NCI-H1694 treated with DMSO at 0.1 percent for 48 hours (cell line): ENCODE results near the gene COL6A5.
"Not testable (repeated sequence)": the region's sequence is repeated elsewhere in the genome, so short reads cannot be mapped to it uniquely, and the experiment has no call there.

ENCODE experiments used
- DNase-seq: peaks from one replicate; lab custom pipeline; 2025; lab: John Stamatoyannopoulos, UW

The COL6A5 gene

GRCh38 chr3:130389743-130390478 is 44.4 kb downstream of the COL6A5 start:
- no peak for DNase-seq

DNA sequence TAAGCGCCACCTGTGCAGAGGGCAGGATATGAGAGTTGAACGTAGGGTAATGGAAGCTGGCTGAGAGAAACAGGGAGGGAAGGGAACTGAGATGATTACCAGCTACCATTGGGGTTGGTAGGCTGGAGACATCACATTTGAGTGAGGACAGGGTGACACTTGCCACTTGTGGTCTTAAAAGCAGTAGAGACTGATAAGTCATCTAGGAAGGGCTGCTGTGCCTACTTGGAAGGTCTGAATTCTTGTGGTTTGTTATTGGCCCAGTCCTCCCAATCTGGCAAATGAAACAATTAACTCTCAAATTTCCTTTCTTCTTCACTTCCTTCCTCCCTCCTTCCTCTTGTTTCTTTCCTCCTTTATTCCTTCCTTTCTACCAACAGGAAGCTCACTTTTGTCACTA is 46.8 kb downstream of the COL6A5 start:
- no peak for DNase-seq

GRCh38 chr3:130393594-130393993 is 48.1 kb downstream of the COL6A5 start:
- no peak for DNase-seq

DNA sequence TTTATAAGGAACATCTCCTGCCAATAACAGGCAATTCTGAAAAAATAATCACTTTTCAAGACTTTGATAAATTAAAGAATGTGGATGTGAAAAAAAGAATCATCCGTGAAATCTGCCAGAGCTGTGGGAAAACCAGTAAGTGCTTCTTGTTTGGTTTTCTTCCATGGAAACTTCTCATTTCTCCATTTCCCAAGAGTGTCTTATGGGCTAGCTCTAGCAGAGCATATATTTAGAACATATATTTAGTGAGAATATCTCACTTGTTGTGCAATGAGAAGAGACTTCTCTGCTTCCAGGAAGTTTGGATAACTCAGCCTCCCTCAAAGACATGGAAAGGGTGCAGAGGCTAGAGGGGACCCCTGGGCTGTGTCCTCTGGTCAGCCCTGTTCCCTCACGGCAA is 49.9 kb downstream of the COL6A5 start:
- no peak for DNase-seq

DNA sequence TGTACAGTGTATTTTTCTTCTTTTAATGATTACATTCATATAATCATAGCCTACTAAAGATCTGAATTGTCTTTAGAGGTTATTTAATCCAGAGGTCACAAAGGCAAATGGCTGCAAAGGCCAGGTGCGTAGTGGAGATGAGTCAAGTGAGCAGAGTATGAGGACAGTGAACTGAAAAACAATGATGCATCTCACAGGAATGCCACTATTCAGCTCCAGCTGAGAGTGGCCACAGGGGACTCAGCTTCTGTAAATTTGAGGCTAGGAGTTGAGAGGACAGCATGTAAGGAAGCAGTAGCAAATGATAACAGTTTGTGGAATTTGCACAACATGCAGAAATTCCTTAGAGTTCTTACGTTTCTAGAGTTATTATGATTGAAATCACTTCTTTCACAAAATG is 50.4 kb downstream of the COL6A5 start:
- no peak for DNase-seq

- DNase-seq, result no peak
Measured at GRCh38 chr3:130404401-130404800, 58.9 kb downstream of the COL6A5 start.

GRCh38 chr3:130405956-130406355 is 60.5 kb downstream of the COL6A5 start:
- no peak for DNase-seq

DNA sequence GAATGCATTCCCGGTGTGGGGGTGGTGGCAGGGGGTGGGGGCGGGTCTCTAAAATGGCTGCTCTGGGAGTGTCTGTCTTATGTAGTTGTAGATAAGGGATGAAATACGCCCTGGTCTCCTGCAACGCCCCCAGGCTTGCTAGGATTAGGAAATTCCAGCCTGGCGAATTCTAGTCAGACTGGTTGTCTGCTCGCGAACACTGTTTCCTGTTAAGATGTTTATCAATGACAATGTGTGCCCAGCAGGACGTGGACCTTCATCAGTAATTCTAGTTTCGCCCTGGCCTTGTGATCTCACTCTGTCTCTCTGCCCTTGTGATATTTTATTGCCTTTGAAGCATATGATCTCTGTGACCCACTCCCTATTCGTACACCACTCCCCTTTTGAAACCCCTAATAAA is 62.8 kb downstream of the COL6A5 start:
- not testable (repeated sequence) for DNase-seq

DNA sequence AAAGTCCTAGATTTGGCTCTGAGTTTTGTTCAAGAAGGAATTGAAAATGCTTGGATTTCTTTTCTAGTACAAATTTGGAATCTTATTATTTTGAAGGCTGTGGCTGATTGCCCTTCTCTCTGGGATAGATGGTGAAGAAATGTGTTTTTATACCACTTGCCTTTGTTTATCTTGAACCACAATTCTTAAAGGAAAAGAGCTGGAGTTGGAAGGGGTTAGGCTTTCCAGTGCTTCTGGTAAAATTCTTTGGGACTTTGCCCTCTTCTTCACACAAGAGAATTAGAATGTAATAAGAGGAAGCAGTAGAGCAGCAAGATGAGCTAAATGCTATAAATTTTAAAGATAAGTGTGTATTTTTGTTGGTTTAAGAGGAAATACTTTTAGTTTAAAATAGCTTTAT is 65.8 kb downstream of the COL6A5 start:
- no peak for DNase-seq

- no peak for DNase-seq
Measured at GRCh38 chr3:130412991-130413560, 67.6 kb downstream of the COL6A5 start.

GRCh38 chr3:130414457-130414856 is 69.0 kb downstream of the COL6A5 start:
- DNase-seq, result no peak

- no peak for DNase-seq
Measured at GRCh38 chr3:130420466-130420865, 75.0 kb downstream of the COL6A5 start.

DNA sequence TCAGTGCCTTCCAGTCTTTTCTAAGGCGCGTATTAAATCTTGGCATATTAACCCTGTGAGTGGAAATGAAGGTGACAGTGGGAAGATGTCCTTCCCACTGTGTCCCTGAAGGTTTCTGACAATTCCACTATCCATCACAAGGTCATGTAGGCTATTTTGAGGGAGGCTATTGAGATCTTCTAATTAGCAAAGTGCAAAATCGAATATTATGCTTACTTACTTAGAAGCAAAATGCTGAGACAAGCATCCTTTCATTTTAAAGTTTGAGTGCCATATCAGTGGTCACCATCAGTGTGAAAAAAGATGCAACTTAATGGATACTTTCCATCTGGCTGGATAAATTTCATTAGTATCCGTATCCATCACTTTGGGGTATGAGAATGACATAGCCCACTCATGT is 77.6 kb downstream of the COL6A5 start:
- DNase-seq, result no peak

GRCh38 chr3:130424837-130425236 is 79.4 kb downstream of the COL6A5 start:
- DNase-seq, result no peak

DNA sequence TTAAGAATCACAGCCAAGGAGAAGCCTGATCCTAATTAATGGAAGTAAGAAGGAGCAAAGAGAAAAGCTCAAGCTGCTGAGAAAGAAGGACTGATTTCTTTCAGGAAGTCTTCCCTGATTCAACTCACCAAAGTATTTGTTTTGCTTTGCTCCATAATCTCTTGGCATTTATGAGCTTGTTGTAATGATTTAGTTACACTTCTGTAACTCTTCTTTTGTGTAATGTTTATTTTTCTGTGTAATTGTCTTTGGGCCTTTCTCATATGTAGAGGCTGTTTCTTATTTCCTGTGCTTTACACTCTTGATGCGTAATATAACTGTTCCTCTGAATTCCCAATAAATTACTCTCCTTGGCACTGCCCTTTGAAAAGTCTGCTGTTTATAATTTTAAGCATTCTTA is 80.0 kb downstream of the COL6A5 start:
- DNase-seq, result no peak

DNA sequence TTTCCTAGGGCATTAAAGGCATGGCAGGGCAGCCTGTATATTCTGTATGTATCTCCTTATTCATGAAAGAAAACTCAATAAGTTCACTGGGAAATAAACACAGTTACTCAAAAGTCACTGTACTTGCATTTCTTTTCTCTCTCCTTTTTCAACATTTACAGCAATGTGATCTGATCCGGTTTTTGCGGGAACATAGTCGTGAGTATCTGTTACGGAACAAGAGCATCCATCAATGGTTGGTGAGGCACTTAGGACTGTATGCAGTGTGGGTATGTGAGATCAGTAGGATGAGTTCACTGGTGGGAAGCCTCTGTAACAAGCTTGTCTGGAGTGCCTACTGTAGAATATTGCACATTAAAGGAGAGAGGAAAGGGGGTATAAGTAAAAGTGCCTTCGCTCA is 80.7 kb downstream of the COL6A5 start:
- no peak for DNase-seq

DNA sequence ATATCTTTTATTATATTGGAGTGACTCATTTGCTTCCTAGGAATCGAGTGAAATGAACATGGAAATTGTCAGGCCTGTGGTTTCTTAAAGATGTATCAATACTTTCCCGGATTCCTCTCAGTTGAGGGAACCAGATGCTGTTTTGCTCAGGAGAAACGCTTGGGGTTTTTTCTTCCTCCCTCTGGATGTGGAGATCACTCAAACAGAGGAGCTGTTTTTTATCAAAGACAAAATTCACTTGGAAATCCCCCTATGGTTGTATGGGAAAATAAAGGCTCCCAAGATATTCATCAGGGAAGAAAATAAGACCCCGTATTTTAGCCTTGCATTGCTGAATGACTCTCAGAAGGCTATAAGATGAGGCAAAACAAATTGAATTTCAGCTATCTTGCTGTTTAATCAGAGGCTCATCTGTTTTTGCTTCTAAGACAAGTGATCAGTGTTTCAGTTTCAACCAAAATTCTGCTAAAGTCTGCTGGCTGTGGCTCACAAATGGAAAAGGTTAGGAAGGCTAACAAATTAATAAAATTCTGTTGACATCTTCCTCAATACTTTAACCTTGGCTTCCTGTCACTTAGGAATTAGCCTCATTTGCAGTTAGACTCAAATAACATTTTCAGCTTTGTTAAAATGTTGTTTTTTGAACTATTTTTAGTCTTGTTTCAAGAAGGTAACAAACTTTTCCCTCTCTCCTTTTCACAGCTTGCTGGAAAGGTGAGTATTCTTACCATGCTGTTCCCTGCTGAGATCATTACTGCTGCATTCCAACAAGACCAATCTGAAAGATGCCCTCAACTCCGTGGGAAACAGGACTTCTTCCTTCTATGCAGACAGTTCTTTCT is 83.6 kb downstream of the COL6A5 start:
- no peak for DNase-seq

DNA sequence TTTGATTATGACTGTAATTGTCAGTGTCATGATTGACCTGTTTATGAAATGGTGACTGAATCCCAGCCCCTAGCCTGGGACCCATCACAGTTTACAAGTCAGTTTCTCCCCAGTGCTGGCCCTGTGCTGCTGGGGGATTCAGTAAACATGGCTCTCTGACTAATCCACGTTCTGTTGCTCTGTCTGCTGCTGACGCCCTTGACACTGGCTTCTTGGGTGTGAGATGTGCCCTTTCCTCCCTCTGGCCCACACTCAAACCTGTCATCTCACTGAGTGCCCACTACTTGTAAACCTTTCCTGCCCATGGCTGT is 84.2 kb downstream of the COL6A5 start:
- no peak for DNase-seq

GRCh38 chr3:130430266-130430665 is 84.8 kb downstream of the COL6A5 start:
- DNase-seq, result no peak

DNA sequence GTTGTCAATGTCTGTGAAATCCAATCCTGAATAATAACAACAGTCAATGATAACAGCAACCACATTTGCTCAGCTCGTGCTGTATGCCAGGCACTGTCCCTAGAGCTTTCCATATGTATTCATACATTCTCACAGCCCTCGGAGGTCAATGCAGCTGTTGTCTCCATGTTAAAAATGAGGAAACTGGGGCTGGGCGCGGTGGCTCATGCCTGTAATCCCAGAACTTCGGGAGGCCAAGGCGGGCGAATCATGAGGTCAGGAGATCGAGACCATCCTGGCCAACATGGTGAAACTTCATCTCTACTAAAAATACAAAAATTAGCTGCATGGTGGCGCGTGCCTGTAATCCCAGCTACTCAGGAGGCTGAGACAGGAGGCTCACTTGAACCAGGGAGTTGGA is 86.6 kb downstream of the COL6A5 start:
- DNase-seq, result not testable (repeated sequence)

GRCh38 chr3:130433306-130433705 is 87.8 kb downstream of the COL6A5 start:
- DNase-seq, result no peak

DNA sequence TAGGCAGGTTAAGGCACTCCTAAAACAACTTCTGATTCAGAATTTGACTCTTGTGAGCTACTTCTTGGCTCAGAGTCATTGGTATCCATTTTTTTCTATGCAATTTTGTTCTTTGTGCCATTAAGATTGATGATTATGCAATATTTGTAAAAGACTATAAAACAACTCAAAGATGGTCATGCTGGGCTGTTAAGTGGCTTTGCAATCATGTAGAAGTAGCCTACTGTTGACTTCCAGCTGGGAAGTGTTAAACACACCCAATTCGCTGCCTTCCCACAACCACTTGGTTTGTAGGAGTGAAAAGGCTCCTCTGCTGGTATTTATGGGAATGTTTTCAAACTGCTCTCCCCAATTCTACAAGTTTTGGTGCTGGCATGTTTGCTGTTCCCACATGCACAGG is 96.8 kb downstream of the COL6A5 start:
- DNase-seq, result no peak

- DNase-seq, result not testable (repeated sequence)
Measured at GRCh38 chr3:130446840-130447239, 101.4 kb downstream of the COL6A5 start.
